ENCODE data around the gene TNFRSF21.

TNFRSF21 gene

DNA sequence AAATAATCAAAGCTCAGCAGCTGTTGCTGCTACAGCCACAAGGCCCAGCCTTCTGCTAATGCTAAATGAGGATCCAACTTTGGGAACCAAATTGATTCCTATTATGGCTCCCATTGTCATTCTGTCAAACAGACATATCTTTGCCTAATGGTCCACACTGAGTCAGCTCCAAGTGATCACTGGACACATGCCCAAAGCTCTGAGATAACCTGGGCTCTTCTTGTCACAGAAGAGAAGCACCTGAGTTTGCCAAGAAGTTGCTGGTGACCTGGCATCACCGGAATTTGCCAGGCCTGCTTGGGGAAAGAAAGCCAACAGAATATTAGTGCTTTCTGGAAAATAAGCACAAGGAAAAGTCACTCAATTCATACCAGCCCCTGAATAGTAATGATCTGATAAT, 5.8 kb downstream of the TNFRSF21 start:
- Histone ChIP-seq H3K4me3 (ENCODE audit: low read depth in 1 of 2, low read length in 2 of 2) (no peak overlapping the region), H3K9me3 (ENCODE audit: insufficient read depth, low read length, severe bottlenecking) (no peaks in the 10 kb centered on the region), H2AFZ (ENCODE audit: low read depth, low read length) (no peak overlapping the region), H3K36me3 (ENCODE audit: insufficient read depth, low read length) (no peaks in the 10 kb centered on the region), H3K27ac (ENCODE audit: low read length) (no peak overlapping the region), H3K4me2 (ENCODE audit: insufficient read depth, low read length) (no peak overlapping the region), H4K20me1 (ENCODE audit: insufficient read depth, low read length) (peaks cover 6% of the 10 kb centered on the region; the same call in 1 of the 2 replicates), H3K27me3 (ENCODE audit: insufficient read depth, low read length, poor library complexity) (peaks cover 16% of the 10 kb centered on the region), H3K4me1 (ENCODE audit: insufficient read depth, low read length) (peaks cover 7% of the 10 kb centered on the region), H3K79me2 (ENCODE audit: insufficient read depth, low read length) (no peaks in the 10 kb centered on the region), H3K9ac (ENCODE audit: low read depth, low read length) (no peak overlapping the region)
- TF ChIP-seq, protein P1, sequence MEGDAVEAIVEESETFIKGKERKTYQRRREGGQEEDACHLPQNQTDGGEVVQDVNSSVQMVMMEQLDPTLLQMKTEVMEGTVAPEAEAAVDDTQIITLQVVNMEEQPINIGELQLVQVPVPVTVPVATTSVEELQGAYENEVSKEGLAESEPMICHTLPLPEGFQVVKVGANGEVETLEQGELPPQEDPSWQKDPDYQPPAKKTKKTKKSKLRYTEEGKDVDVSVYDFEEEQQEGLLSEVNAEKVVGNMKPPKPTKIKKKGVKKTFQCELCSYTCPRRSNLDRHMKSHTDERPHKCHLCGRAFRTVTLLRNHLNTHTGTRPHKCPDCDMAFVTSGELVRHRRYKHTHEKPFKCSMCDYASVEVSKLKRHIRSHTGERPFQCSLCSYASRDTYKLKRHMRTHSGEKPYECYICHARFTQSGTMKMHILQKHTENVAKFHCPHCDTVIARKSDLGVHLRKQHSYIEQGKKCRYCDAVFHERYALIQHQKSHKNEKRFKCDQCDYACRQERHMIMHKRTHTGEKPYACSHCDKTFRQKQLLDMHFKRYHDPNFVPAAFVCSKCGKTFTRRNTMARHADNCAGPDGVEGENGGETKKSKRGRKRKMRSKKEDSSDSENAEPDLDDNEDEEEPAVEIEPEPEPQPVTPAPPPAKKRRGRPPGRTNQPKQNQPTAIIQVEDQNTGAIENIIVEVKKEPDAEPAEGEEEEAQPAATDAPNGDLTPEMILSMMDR (IDR thresholded peaks at IDR 0.05; ENCODE audit: borderline replicate concordance, extremely low read depth, low read length, poor library complexity, severe bottlenecking): no peak
- TF ChIP-seq EZH2 (IDR thresholded peaks at IDR 0.05; ENCODE audit: borderline replicate concordance, low read depth, low read length, severe bottlenecking): no peak
- ATAC-seq (ENCODE audit: insufficient read depth, low read depth) (no peak), DNase-seq (no peak)

DNA sequence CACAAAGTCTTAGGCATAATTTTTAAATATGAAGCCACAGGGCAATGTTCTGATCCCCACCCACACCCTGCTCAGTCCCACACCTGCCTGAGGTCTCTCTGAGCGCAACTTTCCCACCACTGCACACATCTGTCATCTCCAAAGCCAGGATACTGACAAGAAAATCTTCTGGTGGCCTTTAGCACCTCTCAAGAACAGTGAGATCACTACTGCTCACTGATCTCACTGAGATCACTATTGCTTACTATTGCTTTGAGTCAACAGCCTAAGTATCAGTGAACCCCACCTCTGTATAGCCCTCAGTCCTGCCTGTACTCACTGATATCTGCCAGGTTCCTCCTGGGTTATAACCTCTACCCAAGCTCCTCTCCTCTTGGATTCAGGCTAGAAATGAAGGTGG, 6.4 kb downstream of the TNFRSF21 start:
- H3K4me2 ChIP-seq (ENCODE audit: insufficient read depth, low read length): no peak overlapping the region
- no peaks in the 10 kb centered on the region for H3K36me3 ChIP-seq (ENCODE audit: insufficient read depth, low read length)
- no peak overlapping the region for H3K27ac ChIP-seq (ENCODE audit: low read length)
- ATAC-seq (ENCODE audit: insufficient read depth, low read depth): 0 out of 3 replicates have a peak, but pooled peaks have one; percentile 35
- H4K20me1 ChIP-seq (ENCODE audit: insufficient read depth, low read length): 0 out of 2 replicates have a peak, but pooled peaks cover 2% of the 10 kb centered on the region
- no peak overlapping the region for H2AFZ ChIP-seq (ENCODE audit: low read depth, low read length)
- H3K9ac ChIP-seq (ENCODE audit: low read depth, low read length): no peak overlapping the region
- no peak for TF ChIP-seq EZH2 (IDR thresholded peaks at IDR 0.05; ENCODE audit: borderline replicate concordance, low read depth, low read length, severe bottlenecking)
- TF ChIP-seq, protein P1 (IDR thresholded peaks at IDR 0.05; ENCODE audit: borderline replicate concordance, extremely low read depth, low read length, poor library complexity, severe bottlenecking): no peak
- no peak overlapping the region for H3K4me3 ChIP-seq (ENCODE audit: low read depth in 1 of 2, low read length in 2 of 2)
- no peak for DNase-seq
- no peaks in the 10 kb centered on the region for H3K79me2 ChIP-seq (ENCODE audit: insufficient read depth, low read length)
- H3K9me3 ChIP-seq (ENCODE audit: insufficient read depth, low read length, severe bottlenecking): no peaks in the 10 kb centered on the region
- H3K4me1 ChIP-seq (ENCODE audit: insufficient read depth, low read length): peaks cover 2% of the 10 kb centered on the region
- peaks cover 11% of the 10 kb centered on the region for H3K27me3 ChIP-seq (ENCODE audit: insufficient read depth, low read length, poor library complexity)

DNA sequence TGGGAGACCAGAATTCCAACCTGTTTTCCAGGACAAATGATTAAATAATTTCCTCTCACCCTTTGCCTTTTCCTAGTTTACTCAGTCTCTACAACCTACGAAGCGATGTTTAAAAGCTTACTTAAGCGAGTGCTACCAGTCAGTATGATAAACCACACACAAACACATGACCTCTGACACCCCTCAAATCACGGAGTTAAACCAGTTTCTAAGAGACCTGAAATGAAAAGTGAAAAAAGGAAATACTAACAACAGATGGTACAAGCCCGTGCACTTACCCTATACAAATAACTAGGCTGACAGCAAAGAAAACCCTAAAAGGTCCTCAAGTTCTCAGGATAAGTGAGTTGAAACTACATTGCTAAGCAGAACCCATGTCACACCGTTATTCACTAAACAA, 7.7 kb downstream of the TNFRSF21 start:
- no peaks in the 10 kb centered on the region for H3K4me1 ChIP-seq (ENCODE audit: insufficient read depth, low read length)
- no peak overlapping the region for H3K9ac ChIP-seq (ENCODE audit: low read depth, low read length)
- no peaks in the 10 kb centered on the region for H3K27me3 ChIP-seq (ENCODE audit: insufficient read depth, low read length, poor library complexity)
- H4K20me1 ChIP-seq (ENCODE audit: insufficient read depth, low read length): no peaks in the 10 kb centered on the region
- H3K4me3 ChIP-seq (ENCODE audit: low read depth in 1 of 2, low read length in 2 of 2): no peak overlapping the region
- no peak overlapping the region for H2AFZ ChIP-seq (ENCODE audit: low read depth, low read length)
- no peaks in the 10 kb centered on the region for H3K36me3 ChIP-seq (ENCODE audit: insufficient read depth, low read length)
- ATAC-seq (ENCODE audit: insufficient read depth, low read depth) (no peak), DNase-seq (no peak)
- no peak overlapping the region for H3K27ac ChIP-seq (ENCODE audit: low read length)
- H3K79me2 ChIP-seq (ENCODE audit: insufficient read depth, low read length): no peaks in the 10 kb centered on the region
- H3K9me3 ChIP-seq (ENCODE audit: insufficient read depth, low read length, severe bottlenecking): no peaks in the 10 kb centered on the region
- no peak for TF ChIP-seq EZH2 (IDR thresholded peaks at IDR 0.05; ENCODE audit: borderline replicate concordance, low read depth, low read length, severe bottlenecking)
- TF ChIP-seq, protein P1 (IDR thresholded peaks at IDR 0.05; ENCODE audit: borderline replicate concordance, extremely low read depth, low read length, poor library complexity, severe bottlenecking): no peak
- H3K4me2 ChIP-seq (ENCODE audit: insufficient read depth, low read length): no peak overlapping the region

DNA sequence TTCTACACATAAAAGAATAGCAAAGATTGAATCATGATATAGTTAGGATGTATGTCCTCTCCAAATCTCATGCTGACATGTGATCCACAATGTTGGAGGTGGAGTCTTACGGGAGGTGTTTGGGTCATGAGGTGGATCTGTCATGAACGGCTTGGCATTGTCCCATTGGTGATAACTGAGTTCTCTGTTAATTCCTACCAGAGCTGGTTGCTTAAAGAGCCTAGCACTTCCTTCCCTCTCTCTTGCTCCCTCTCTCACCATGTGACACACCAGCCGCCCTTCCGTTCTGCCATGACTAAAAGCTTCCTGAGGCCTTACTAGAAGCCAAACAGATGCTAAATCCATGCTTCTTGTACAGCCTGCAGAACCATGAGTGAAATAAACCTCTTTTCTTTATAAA, 8.3 kb downstream of the TNFRSF21 start:
- no peak overlapping the region for H3K27ac ChIP-seq (ENCODE audit: low read length)
- H2AFZ ChIP-seq (ENCODE audit: low read depth, low read length): no peak overlapping the region
- TF ChIP-seq, protein P1 (IDR thresholded peaks at IDR 0.05; ENCODE audit: borderline replicate concordance, extremely low read depth, low read length, poor library complexity, severe bottlenecking): no peak
- no peak for TF ChIP-seq EZH2 (IDR thresholded peaks at IDR 0.05; ENCODE audit: borderline replicate concordance, low read depth, low read length, severe bottlenecking)
- DNase-seq: no peak
- ATAC-seq (ENCODE audit: insufficient read depth, low read depth): no peak
- H3K4me1 ChIP-seq (ENCODE audit: insufficient read depth, low read length): no peaks in the 10 kb centered on the region
- no peak overlapping the region for H3K4me2 ChIP-seq (ENCODE audit: insufficient read depth, low read length)
- H3K27me3 ChIP-seq (ENCODE audit: insufficient read depth, low read length, poor library complexity): no peaks in the 10 kb centered on the region
- H3K9ac ChIP-seq (ENCODE audit: low read depth, low read length): no peak overlapping the region
- no peaks in the 10 kb centered on the region for H3K79me2 ChIP-seq (ENCODE audit: insufficient read depth, low read length)
- H3K9me3 ChIP-seq (ENCODE audit: insufficient read depth, low read length, severe bottlenecking): no peaks in the 10 kb centered on the region
- no peak overlapping the region for H3K4me3 ChIP-seq (ENCODE audit: low read depth in 1 of 2, low read length in 2 of 2)
- H4K20me1 ChIP-seq (ENCODE audit: insufficient read depth, low read length): no peaks in the 10 kb centered on the region; the same call in 1 of the 2 replicates
- no peaks in the 10 kb centered on the region for H3K36me3 ChIP-seq (ENCODE audit: insufficient read depth, low read length)

All from DND-41 (cell line).